A673 (cell line): Measurements from ENCODE around the gene ZNF516. TPM values are rescaled to one million over a fixed set of nuclear protein-coding genes. Genes with fewer than 3 reads are reported as not detected.
A peak's percentile ranks its signal among the peaks of the same experiment; 100 is the strongest.

Experiments used
- BruUV-seq: library from RNA; stranded (reverse); fragments of 400-500 nt; replicated peaks from 2 replicates; lab custom pipeline; 2021; lab: Mats Ljungman, UMichigan
- CTCF ChIA-PET: fragments of 300-600 bp; sonication (Branson Sonifier 250); formaldehyde crosslinking; loops from one replicate; lab custom pipeline; 2022; ENCODE audit warnings: antibody characterized with exemption; lab: Charles Lee
- POLR2A ChIA-PET: fragments of 300-600 bp; sonication (Branson Sonifier 250); formaldehyde crosslinking; loops from one replicate; lab custom pipeline; 2022; ENCODE audit warnings: antibody characterized with exemption; ENCODE audit not compliant: low non-redundant PET; lab: Charles Lee
- DNase-seq: peaks from one replicate; pipeline ENCODE4 v3.0.0-alpha.2; 2015; ENCODE audit warnings: low spot score
- H3K27ac ChIP-seq: fragments of 200-600 bp; sonication (generic); 2 replicates; pipeline ENCODE4 v1.5.1; 2016; ENCODE audit warnings: mixed run types, low read depth, mild to moderate bottlenecking, mixed read lengths, antibody characterized with exemption, low read length; ENCODE audit not compliant: poor library complexity, severe bottlenecking
- H3K27me3 ChIP-seq: fragments of 200-600 bp; sonication (generic); replicated peaks from 2 replicates; pipeline ENCODE4 v1.6.1; 2017; ENCODE audit warnings: mixed run types, low read depth, mild to moderate bottlenecking, mixed read lengths, antibody characterized with exemption, low read length; ENCODE audit not compliant: insufficient read depth, poor library complexity
- H3K36me3 ChIP-seq: fragments of 200-600 bp; sonication (generic); 2 replicates; pipeline ENCODE4 v1.6.1; 2016; ENCODE audit warnings: mixed run types, mild to moderate bottlenecking, mixed read lengths, antibody characterized with exemption, low read length; ENCODE audit not compliant: insufficient read depth, poor library complexity, severe bottlenecking
- H3K4me1 ChIP-seq: fragments of 200-600 bp; sonication (generic); 2 replicates; pipeline ENCODE4 v1.6.1; 2017; ENCODE audit warnings: mixed run types, mild to moderate bottlenecking, mixed read lengths, antibody characterized with exemption, low read length; ENCODE audit not compliant: insufficient read depth, poor library complexity, severe bottlenecking
- H3K4me3 ChIP-seq: fragments of 200-600 bp; sonication (generic); 2 replicates; pipeline ENCODE4 v1.5.1; 2016; ENCODE audit warnings: low read depth, mixed run types, mild to moderate bottlenecking, mixed read lengths, low read length; ENCODE audit not compliant: poor library complexity, severe bottlenecking
- H3K9me3 ChIP-seq: fragments of 200-600 bp; sonication (generic); 2 replicates; pipeline ENCODE4 v1.6.1; 2016; ENCODE audit warnings: mixed run types, low read depth, mild to moderate bottlenecking, mixed read lengths, antibody characterized with exemption, low read length; ENCODE audit not compliant: poor library complexity, severe bottlenecking
- EZH2 ChIP-seq: fragments of 200-600 bp; sonication (generic); IDR thresholded peaks from 2 replicates; pipeline ENCODE4 v1.6.1; 2017; ENCODE audit warnings: borderline replicate concordance, low read depth, mild to moderate bottlenecking, mixed read lengths, antibody characterized with exemption, low read length; ENCODE audit not compliant: poor library complexity, severe bottlenecking
- intact Hi-C: fragments of 100-400 bp; cut with micrococcal nuclease; formaldehyde crosslinking; loops from one replicate; pipeline ENCODE4 v1.10.0; 2022; ENCODE audit not compliant: unreplicated experiment
- total RNA-seq: library from RNA; stranded (reverse); gene quantifications from 2 replicates; pipeline ENCODE4 v1.2.3, GENCODE V29; 2021
- TF ChIP-seq, protein P1 (sequence below): fragments of 300-800, 200-600 bp; sonication (generic); conservative IDR thresholded peaks from 2 replicates; pipeline ENCODE4 v1.5.1; 2017; ENCODE audit warnings: low read depth, mild to moderate bottlenecking, antibody characterized with exemption, low read length, moderate library complexity, mixed read lengths

ZNF516 gene
- total RNA-seq, 1 experiment from 2014 or later, result 32.3 TPM

DNA sequence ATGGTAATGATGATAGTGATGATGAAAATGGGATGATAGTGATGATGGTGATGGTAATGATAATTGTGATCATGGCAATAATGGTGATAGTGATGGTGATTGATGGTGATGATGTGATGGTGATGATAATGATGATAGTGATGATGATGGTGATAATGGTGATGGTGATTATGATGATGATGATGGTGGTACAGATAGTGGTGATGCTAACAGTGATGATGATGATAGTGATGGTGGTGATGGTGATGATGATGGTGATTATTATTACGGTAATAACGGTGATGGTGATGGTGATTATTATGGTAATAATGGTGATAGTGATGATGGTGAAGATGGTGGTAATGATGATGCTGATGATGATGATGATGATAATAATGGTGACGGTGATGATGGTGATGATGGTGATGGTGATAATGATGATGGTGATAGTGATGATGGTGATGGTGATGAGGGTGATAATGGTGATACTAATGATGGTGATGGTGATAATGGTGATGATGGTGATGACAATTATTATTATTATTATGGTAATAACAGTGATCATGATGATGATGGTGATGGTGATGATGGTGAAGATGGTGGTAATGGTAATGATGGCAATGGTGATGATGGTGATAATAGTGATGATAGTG lies 151.0 kb downstream of the ZNF516 start:
- ChIA-PET CTCF (no interaction called here), POLR2A (no interaction called here)
- no peak for TF ChIP-seq EZH2
- TF ChIP-seq, protein P1, sequence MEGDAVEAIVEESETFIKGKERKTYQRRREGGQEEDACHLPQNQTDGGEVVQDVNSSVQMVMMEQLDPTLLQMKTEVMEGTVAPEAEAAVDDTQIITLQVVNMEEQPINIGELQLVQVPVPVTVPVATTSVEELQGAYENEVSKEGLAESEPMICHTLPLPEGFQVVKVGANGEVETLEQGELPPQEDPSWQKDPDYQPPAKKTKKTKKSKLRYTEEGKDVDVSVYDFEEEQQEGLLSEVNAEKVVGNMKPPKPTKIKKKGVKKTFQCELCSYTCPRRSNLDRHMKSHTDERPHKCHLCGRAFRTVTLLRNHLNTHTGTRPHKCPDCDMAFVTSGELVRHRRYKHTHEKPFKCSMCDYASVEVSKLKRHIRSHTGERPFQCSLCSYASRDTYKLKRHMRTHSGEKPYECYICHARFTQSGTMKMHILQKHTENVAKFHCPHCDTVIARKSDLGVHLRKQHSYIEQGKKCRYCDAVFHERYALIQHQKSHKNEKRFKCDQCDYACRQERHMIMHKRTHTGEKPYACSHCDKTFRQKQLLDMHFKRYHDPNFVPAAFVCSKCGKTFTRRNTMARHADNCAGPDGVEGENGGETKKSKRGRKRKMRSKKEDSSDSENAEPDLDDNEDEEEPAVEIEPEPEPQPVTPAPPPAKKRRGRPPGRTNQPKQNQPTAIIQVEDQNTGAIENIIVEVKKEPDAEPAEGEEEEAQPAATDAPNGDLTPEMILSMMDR, result no peak
- BruUV-seq, result no TSS peak
- H3K36me3 ChIP-seq, result no peaks in the 10 kb centered on the region
- no peak overlapping the region for H3K27ac ChIP-seq
- H3K4me1 ChIP-seq, result peaks cover 5% of the 10 kb centered on the region
- H3K9me3 ChIP-seq, result no peaks in the 10 kb centered on the region
- H3K4me3 ChIP-seq, result no peak overlapping the region
- no peak for DNase-seq
- no peaks in the 10 kb centered on the region for H3K27me3 ChIP-seq
- intact Hi-C loops, result loop anchor here (10.0 kb wide), 1 partner anchor 459 kb away; no protein-coding TSS in a partner anchor

DNA sequence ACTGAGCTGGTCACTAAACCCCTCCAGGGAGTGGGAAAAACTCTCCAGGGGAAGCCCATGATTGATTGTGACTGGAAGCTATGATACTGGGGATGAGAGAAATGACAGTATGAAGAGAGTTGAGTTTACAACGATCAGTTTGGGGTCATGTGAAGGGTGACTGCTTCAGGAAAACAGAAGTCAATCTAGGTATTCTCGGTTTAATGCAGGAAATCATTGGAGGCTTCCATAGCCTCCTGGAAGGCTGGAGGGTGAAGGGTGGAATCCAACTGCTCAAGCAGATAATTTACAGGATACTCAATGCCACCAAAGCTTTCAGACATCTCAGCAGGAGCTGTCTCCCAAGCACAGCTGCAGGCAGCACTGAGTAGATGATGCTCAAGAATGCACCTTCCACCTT lies 154.6 kb downstream of the ZNF516 start:
- no TSS peak for BruUV-seq
- TF ChIP-seq, protein P1, result no peak
- POLR2A ChIA-PET, result interaction anchor here (0.7 kb wide), 1 partner anchor 297 kb away, joined by 3 read pairs; no protein-coding TSS in a partner anchor
- no peak for DNase-seq
- intact Hi-C loops, result loop anchor here (10.0 kb wide), 1 partner anchor 456 kb away; no protein-coding TSS in a partner anchor
- Histone ChIP-seq H3K4me1 (no peaks in the 10 kb centered on the region), H3K36me3 (no peaks in the 10 kb centered on the region), H3K4me3 (no peak overlapping the region), H3K9me3 (no peaks in the 10 kb centered on the region), H3K27ac (no peak overlapping the region), H3K27me3 (no peaks in the 10 kb centered on the region)
- CTCF ChIA-PET, result no interaction called here

GRCh38 chr18:76339246-76339620 lies 155.8 kb downstream of the ZNF516 start:
- Histone ChIP-seq H3K9me3 (no peaks in the 10 kb centered on the region), H3K27me3 (no peaks in the 10 kb centered on the region), H3K36me3 (no peaks in the 10 kb centered on the region), H3K4me1 (no peaks in the 10 kb centered on the region), H3K4me3 (no peak overlapping the region), H3K27ac (no peak overlapping the region)
- peak; percentile 17 for DNase-seq
- POLR2A ChIA-PET, result no interaction called here
- no peak for TF ChIP-seq EZH2
- TF ChIP-seq, protein P1, result no peak
- intact Hi-C loops, result no loop called here
- BruUV-seq, result no TSS peak
- CTCF ChIA-PET, result no interaction called here
